ENCODE results near the gene ROBO2. TPM values are rescaled to one million over a fixed set of nuclear protein-coding genes. Genes with fewer than 3 reads are reported as not detected.

Gene ROBO2
- total RNA-seq, 6 experiments from 2014 or later = 0.09 to 0.36 (median 0.20) TPM

DNA sequence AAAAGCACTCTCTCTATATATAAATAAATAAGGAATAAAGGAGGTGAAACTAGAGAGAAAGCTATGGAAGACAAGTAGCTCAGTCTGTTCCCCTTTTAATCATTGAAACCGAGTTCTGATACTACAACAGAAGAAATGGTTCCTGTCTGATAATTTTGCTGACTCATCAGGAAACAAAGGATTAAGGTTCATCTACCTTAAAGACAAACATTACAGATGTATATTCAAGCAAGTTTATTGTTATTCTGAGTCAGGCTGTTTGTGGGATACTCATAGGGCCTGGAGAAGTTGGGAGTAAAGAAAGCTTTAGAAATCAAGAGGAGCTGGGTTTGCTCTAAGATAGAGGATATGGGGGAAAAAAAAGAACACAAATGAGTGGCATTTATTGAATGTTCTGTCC is 566.0 kb downstream of the ROBO2 start:
- H3K36me3 Mint-ChIP-seq (ENCODE audit: low read depth) = no peaks in the 10 kb centered on the region
- H3K27me3 Mint-ChIP-seq (ENCODE audit: insufficient read depth) = no peaks in the 10 kb centered on the region; the same call in 1 of the 2 replicates
- DNase-seq = no peak
- TF ChIP-seq CTCF (IDR thresholded peaks at IDR 0.05) = no peak
- H3K4me1 Mint-ChIP-seq (ENCODE audit: low read depth) = no peaks in the 10 kb centered on the region
- no peak overlapping the region for H3K27ac Mint-ChIP-seq
- peaks cover 13% of the 10 kb centered on the region for H3K9me3 Mint-ChIP-seq
- no peak overlapping the region for H3K4me3 Mint-ChIP-seq

DNA sequence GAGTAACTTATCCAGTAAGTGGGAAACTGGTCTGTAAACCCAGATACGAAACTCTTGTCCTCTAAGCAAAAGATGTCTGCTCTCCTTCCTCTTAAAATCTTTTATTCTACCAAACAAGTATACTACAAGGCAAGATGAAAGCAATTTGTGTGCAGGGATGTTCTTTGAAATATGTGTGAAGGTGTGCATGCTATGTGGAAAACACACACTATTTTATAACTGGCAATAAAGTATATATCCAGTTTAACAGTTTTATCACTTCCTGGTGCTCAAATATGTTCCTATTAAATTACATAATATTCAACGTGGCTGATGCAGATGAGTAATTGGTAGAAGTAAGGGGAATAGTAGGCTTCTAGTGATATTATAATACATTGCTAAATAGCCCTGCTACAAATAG is 566.5 kb downstream of the ROBO2 start:
- peaks cover 18% of the 10 kb centered on the region for H3K9me3 Mint-ChIP-seq
- no peak overlapping the region for H3K4me3 Mint-ChIP-seq
- H3K27ac Mint-ChIP-seq = no peak overlapping the region
- H3K27me3 Mint-ChIP-seq (ENCODE audit: insufficient read depth) = no peaks in the 10 kb centered on the region; the same call in 1 of the 2 replicates
- H3K36me3 Mint-ChIP-seq (ENCODE audit: low read depth) = no peaks in the 10 kb centered on the region
- H3K4me1 Mint-ChIP-seq (ENCODE audit: low read depth) = no peaks in the 10 kb centered on the region
- no peak for TF ChIP-seq CTCF (IDR thresholded peaks at IDR 0.05)
- no peak for DNase-seq

DNA sequence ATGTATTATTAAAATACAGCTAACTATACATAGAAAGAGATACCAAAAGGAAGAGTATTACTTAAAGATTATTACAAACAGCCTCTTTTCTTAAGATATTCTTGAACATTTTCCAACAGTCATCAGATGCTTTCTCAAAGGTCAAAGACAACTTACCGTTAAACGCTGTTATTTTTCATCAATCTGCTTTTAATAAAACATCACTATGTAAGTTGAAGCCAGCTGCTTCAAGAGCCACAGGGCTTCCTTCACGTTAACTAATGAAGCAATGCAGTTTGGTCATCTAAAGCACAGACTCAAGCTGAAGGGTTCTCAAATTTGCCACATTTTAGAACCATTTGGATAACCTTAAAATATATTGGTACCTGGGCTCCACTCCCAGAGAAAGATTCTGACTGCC is 578.8 kb downstream of the ROBO2 start:
- H3K4me3 Mint-ChIP-seq = no peak overlapping the region
- no peak for DNase-seq
- H3K27me3 Mint-ChIP-seq (ENCODE audit: insufficient read depth) = no peaks in the 10 kb centered on the region; the same call in 1 of the 2 replicates
- no peak overlapping the region for H3K27ac Mint-ChIP-seq
- H3K9me3 Mint-ChIP-seq = peaks cover 13% of the 10 kb centered on the region; the same call in 1 of the 2 replicates
- H3K36me3 Mint-ChIP-seq (ENCODE audit: low read depth) = no peaks in the 10 kb centered on the region
- no peaks in the 10 kb centered on the region for H3K4me1 Mint-ChIP-seq (ENCODE audit: low read depth)
- no peak for TF ChIP-seq CTCF (IDR thresholded peaks at IDR 0.05)

DNA sequence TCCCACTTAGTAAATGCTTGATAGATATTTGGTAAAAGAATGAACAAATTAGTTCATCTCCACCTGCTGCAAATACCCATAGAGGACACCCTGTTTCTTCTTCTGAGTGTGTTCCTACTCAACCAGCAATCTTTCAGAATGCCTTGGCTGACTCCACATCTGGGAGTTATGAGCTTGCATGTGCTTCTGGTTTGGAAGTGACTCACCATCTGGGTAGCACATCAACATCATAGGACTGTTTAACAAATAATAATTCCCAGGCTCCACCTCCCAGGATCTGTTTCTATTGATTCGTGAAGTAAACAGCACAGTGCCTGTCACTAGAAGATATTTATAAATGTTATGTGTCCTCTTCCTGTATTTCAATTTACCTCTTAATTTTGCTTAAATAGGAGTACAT is 580.1 kb downstream of the ROBO2 start:
- no peak for TF ChIP-seq CTCF (IDR thresholded peaks at IDR 0.05)
- H3K9me3 Mint-ChIP-seq = peaks cover 5% of the 10 kb centered on the region; the same call in 1 of the 2 replicates
- H3K27me3 Mint-ChIP-seq (ENCODE audit: insufficient read depth) = no peaks in the 10 kb centered on the region
- H3K4me3 Mint-ChIP-seq = no peak overlapping the region
- DNase-seq = no peak
- no peaks in the 10 kb centered on the region for H3K4me1 Mint-ChIP-seq (ENCODE audit: low read depth)
- no peak overlapping the region for H3K27ac Mint-ChIP-seq
- H3K36me3 Mint-ChIP-seq (ENCODE audit: low read depth) = no peaks in the 10 kb centered on the region

- no peaks in the 10 kb centered on the region for H3K36me3 Mint-ChIP-seq (ENCODE audit: low read depth)
- H3K27ac Mint-ChIP-seq = no peak overlapping the region
- no peaks in the 10 kb centered on the region for H3K27me3 Mint-ChIP-seq (ENCODE audit: insufficient read depth)
- H3K9me3 Mint-ChIP-seq = peaks cover 8% of the 10 kb centered on the region
- no peak overlapping the region for H3K4me3 Mint-ChIP-seq
- no peaks in the 10 kb centered on the region for H3K4me1 Mint-ChIP-seq (ENCODE audit: low read depth)
- DNase-seq = no peak
- no peak for TF ChIP-seq CTCF (IDR thresholded peaks at IDR 0.05)
These were observed 583.6 kb downstream of the ROBO2 start for GRCh38 chr3:77623500-77623899.

GRCh38 chr3:77626157-77626556 is 586.3 kb downstream of the ROBO2 start:
- no peak for TF ChIP-seq CTCF (IDR thresholded peaks at IDR 0.05)
- Mint-ChIP-seq H3K4me1 (ENCODE audit: low read depth) (no peaks in the 10 kb centered on the region), H3K27me3 (ENCODE audit: insufficient read depth) (no peaks in the 10 kb centered on the region), H3K36me3 (ENCODE audit: low read depth) (no peaks in the 10 kb centered on the region), H3K9me3 (peaks cover 4% of the 10 kb centered on the region), H3K27ac (no peak overlapping the region), H3K4me3 (no peak overlapping the region)
- DNase-seq = no peak

Measured in HFFc6 (cell line).